NCI-H748 (cell line): ENCODE data around the gene TRIM5.
"Not testable (repeated sequence)": the region's sequence is repeated elsewhere in the genome, so short reads cannot be mapped to it uniquely, and the experiment has no call there.

Experiments
- DNase-seq: peaks from one replicate; lab custom pipeline; 2025; ENCODE audit not compliant: unreplicated experiment; lab: John Stamatoyannopoulos, UW

The TRIM5 gene

GRCh38 chr11:5684646-5685362, at the start of gene TRIM5:
TSS of gene TRIM5 (minus strand) at chr11:5685074. CDS start at chr11:5680177, 4,897 bp downstream.
- DNase-seq: peak; percentile 12

GRCh38 chr11:5727691-5728090, 42.8 kb upstream of the TRIM5 start:
- DNase-seq: no peak

- DNase-seq: no peak
Measured at GRCh38 chr11:5726351-5726750, 41.5 kb upstream of the TRIM5 start.

- no peak for DNase-seq
Measured at GRCh38 chr11:5722622-5723021, 37.7 kb upstream of the TRIM5 start.

GRCh38 chr11:5719703-5720495, 35.0 kb upstream of the TRIM5 start:
- no peak for DNase-seq

GRCh38 chr11:5716518-5716917, 31.6 kb upstream of the TRIM5 start:
- DNase-seq: not testable (repeated sequence)

- no peak for DNase-seq
Measured at GRCh38 chr11:5713695-5714094, 28.8 kb upstream of the TRIM5 start.

GRCh38 chr11:5712507-5712906, 27.6 kb upstream of the TRIM5 start:
- no peak for DNase-seq

GRCh38 chr11:5705688-5706087, 20.8 kb upstream of the TRIM5 start:
- no peak for DNase-seq

GRCh38 chr11:5703741-5704536, 19.1 kb upstream of the TRIM5 start:
- no peak for DNase-seq

GRCh38 chr11:5701055-5701577, 16.2 kb upstream of the TRIM5 start:
- no peak for DNase-seq

- DNase-seq: no peak
Measured at GRCh38 chr11:5700421-5701054, 15.7 kb upstream of the TRIM5 start.

GRCh38 chr11:5698281-5698680, 13.4 kb upstream of the TRIM5 start:
- DNase-seq: no peak

- no peak for DNase-seq
Measured at GRCh38 chr11:5696210-5696609, 11.3 kb upstream of the TRIM5 start.

- DNase-seq: no peak
Measured at GRCh38 chr11:5695580-5695979, 10.7 kb upstream of the TRIM5 start.

GRCh38 chr11:5694642-5695041, 9.8 kb upstream of the TRIM5 start:
- no peak for DNase-seq

- DNase-seq: no peak
Measured at GRCh38 chr11:5691964-5692361, 7.1 kb upstream of the TRIM5 start.

- not testable (repeated sequence) for DNase-seq
Measured at GRCh38 chr11:5691238-5691963, 6.5 kb upstream of the TRIM5 start.

GRCh38 chr11:5690736-5691135, 5.9 kb upstream of the TRIM5 start:
- no peak for DNase-seq

- DNase-seq: no peak
Measured at GRCh38 chr11:5690216-5690615, 5.3 kb upstream of the TRIM5 start.
